GM23248 (cell line): ENCODE measurements around the gene DDB1. TPM values are rescaled to one million over a fixed set of nuclear protein-coding genes. Genes with fewer than 3 reads are reported as not detected.

Experiments used
- DNase-seq: peaks from one replicate; pipeline ENCODE4 v3.0.0-alpha.2; 2015
- H2AFZ ChIP-seq: fragments of 200-600 bp; sonication (generic); 2 replicates; pipeline ENCODE4 v1.6.1; 2016; ENCODE audit warnings: antibody characterized with exemption
- H3F3A ChIP-seq: fragments of 200-600 bp; sonication (generic); 2 replicates; pipeline ENCODE4 v1.6.1; 2016; ENCODE audit warnings: mild to moderate bottlenecking, antibody characterized with exemption, mixed run types; ENCODE audit not compliant: insufficient read depth
- H3K27ac ChIP-seq: fragments of 200-600 bp; sonication (generic); 2 replicates; pipeline ENCODE4 v1.5.1; 2016; ENCODE audit warnings: mild to moderate bottlenecking
- H3K27me3 ChIP-seq: fragments of 200-600 bp; sonication (generic); replicated peaks from 2 replicates; pipeline ENCODE4 v1.6.1; 2016; ENCODE audit warnings: mild to moderate bottlenecking; ENCODE audit not compliant: insufficient read depth
- H3K36me3 ChIP-seq: fragments of 200-600 bp; sonication (generic); 2 replicates; pipeline ENCODE4 v1.6.1; 2016; ENCODE audit warnings: low read depth, mild to moderate bottlenecking
- H3K4me1 ChIP-seq: fragments of 200-600 bp; sonication (generic); 2 replicates; pipeline ENCODE4 v1.6.1; 2016; ENCODE audit warnings: mild to moderate bottlenecking; ENCODE audit not compliant: insufficient read depth
- H3K4me2 ChIP-seq: fragments of 200-600 bp; sonication (generic); one replicate; pipeline ENCODE4 v1.6.1; 2016; ENCODE audit warnings: mild to moderate bottlenecking; ENCODE audit not compliant: unreplicated experiment
- H3K4me3 ChIP-seq: fragments of 200-600 bp; sonication (generic); 2 replicates; pipeline ENCODE4 v1.5.1; 2016; ENCODE audit warnings: mild to moderate bottlenecking
- H3K79me2 ChIP-seq: fragments of 200-600 bp; sonication (generic); 2 replicates; pipeline ENCODE4 v1.6.1; 2016; ENCODE audit warnings: mild to moderate bottlenecking; ENCODE audit not compliant: insufficient read depth
- H3K9ac ChIP-seq: fragments of 200-600 bp; sonication (generic); 2 replicates; pipeline ENCODE4 v1.6.1; 2016; ENCODE audit warnings: mild to moderate bottlenecking
- H3K9me2 ChIP-seq: fragments of 200-600 bp; sonication (generic); 2 replicates; pipeline ENCODE4 v1.6.1; 2016; ENCODE audit warnings: mixed run types, mild to moderate bottlenecking, moderate library complexity; ENCODE audit not compliant: insufficient read depth
- H3K9me3 ChIP-seq: fragments of 200-600 bp; sonication (generic); one replicate; pipeline ENCODE4 v1.6.1; 2017; ENCODE audit warnings: low read depth
- H4K20me1 ChIP-seq: fragments of 200-600 bp; sonication (generic); 2 replicates; pipeline ENCODE4 v1.6.0; 2016; ENCODE audit not compliant: insufficient read depth
- EZH2 ChIP-seq: fragments of 200-600 bp; sonication (generic); IDR thresholded peaks from 2 replicates; pipeline ENCODE4 v1.6.1; 2018; ENCODE audit warnings: antibody characterized with exemption, mild to moderate bottlenecking; ENCODE audit not compliant: insufficient read depth, poor library complexity, severe bottlenecking
- EZH2phosphoT487 ChIP-seq: fragments of 200-600 bp; sonication (generic); IDR thresholded peaks from 2 replicates; pipeline ENCODE4 v1.6.1; 2018; ENCODE audit warnings: antibody characterized with exemption, moderate library complexity, mild to moderate bottlenecking, low read depth; ENCODE audit not compliant: insufficient read depth
- whole genome bisulfite sequencing, 2 experiments: methylation state at CpG; one replicate each; pipeline ENCODE4 v1.1.6; 2015 to 2017; ENCODE audit warnings: low lambda C conversion rate in 2 of 2, low coverage in 1 of 2; ENCODE audit errors: missing lambda C conversion rate in 2 of 2; 5-methylcytosine and 5-hydroxymethylcytosine counted together
- in situ Hi-C: fragments of 300-500 bp; cut with MboI; formaldehyde crosslinking; loops from 2 replicates; pipeline ENCODE4 v1.15.0; 2020
- polyA plus RNA-seq: library from polyadenylated mRNA; unstranded; fragments of >200 nt; fragmentation: Nextera tagmentation; extraction: Ambion mirVana; gene quantifications from 2 replicates; pipeline ENCODE4 v1.2.1, GENCODE V29; 2016
- total RNA-seq: library from RNA; depleted of rRNA; stranded (reverse); fragments of >200 nt; shearing (Covaris generic); gene quantifications from 2 replicates; pipeline ENCODE4 v1.2.3, GENCODE V29; 2014

Gene DDB1
- total and polyA plus RNA-seq, 2 experiments from 2014 or later: 160 to 252 TPM

DNA sequence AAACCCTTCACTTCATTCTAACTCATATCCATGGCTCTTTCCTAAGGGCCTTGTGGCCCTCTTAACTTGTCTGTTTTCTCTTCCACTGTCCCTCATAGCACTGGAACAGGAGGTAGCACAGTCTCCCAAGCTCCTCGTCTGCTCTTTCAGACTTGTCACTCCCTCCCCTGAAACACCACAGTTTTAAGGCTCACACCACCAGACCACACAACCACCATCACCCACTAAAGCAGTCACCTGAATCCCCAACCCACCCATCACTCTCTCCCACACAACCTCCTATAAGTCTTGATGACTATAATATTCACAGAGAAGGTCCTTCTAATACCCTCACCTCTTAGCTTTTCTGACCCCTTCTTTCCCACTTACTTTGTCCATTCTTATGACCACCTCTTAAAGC is 26.7 kb downstream of the DDB1 start:
- peaks cover 76% of the 10 kb centered on the region for H3K36me3 ChIP-seq
- in situ Hi-C loops: no loop called here
- WGBS, 2 experiments: 67 to 70% methylated on average over 1 of the region's 1 CpG

DNA sequence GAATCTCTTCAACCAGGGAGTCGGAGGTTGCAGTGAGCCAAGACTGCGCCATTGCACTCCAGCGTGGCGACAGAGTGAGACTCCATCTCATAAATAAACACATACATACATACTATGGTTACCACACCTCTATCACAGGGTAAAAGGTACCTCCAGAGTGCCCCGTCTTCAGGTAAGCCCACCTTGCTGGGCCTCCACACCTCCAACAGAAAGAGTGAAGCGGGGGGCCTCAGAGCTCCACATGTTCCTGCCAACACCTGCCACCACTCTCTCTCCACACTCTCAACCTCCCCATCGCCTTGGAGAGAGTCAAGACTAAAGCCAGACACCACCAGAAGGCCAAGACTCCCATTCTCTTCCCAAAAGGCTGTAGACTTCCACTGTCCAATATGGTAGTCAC is 27.5 kb downstream of the DDB1 start:
- Histone ChIP-seq H4K20me1 (no peaks in the 10 kb centered on the region; the same call in 1 of the 2 replicates), H3K27me3 (no peaks in the 10 kb centered on the region), H3F3A (peaks cover 17% of the 10 kb centered on the region), H3K27ac (no peak overlapping the region), H3K79me2 (peaks cover 23% of the 10 kb centered on the region), H3K9me2 (no peaks in the 10 kb centered on the region), H3K9ac (no peak overlapping the region), H3K4me1 (no peaks in the 10 kb centered on the region), H3K4me2 (no peak overlapping the region), H3K9me3 (no peaks in the 10 kb centered on the region), H3K4me3 (no peak overlapping the region), H2AFZ (no peak overlapping the region), H3K36me3 (peaks cover 76% of the 10 kb centered on the region)
- TF ChIP-seq EZH2phosphoT487 (no peak), EZH2 (no peak)
- 91 to 95% methylated on average over 7 of the region's 7 CpGs for WGBS, 2 experiments
- no peak for DNase-seq
- in situ Hi-C loops: no loop called here

More for the DNA sequence above, 26.7 kb downstream of the DDB1 start:
- H3K27me3 ChIP-seq: no peaks in the 10 kb centered on the region
- H3K4me1 ChIP-seq: no peaks in the 10 kb centered on the region
- H3K9me3 ChIP-seq: no peaks in the 10 kb centered on the region
- DNase-seq: no peak
- no peak overlapping the region for H2AFZ ChIP-seq
- H3F3A ChIP-seq: peaks cover 9% of the 10 kb centered on the region; the same call in 1 of the 2 replicates
- H3K27ac ChIP-seq: no peak overlapping the region
- H3K9me2 ChIP-seq: no peaks in the 10 kb centered on the region
- no peak overlapping the region for H3K9ac ChIP-seq
- H3K79me2 ChIP-seq: peaks cover 23% of the 10 kb centered on the region
- TF ChIP-seq EZH2phosphoT487: no peak
- no peak for TF ChIP-seq EZH2
- no peak overlapping the region for H3K4me2 ChIP-seq
- H3K4me3 ChIP-seq: no peak overlapping the region
- no peaks in the 10 kb centered on the region; the same call in 1 of the 2 replicates for H4K20me1 ChIP-seq

DNA sequence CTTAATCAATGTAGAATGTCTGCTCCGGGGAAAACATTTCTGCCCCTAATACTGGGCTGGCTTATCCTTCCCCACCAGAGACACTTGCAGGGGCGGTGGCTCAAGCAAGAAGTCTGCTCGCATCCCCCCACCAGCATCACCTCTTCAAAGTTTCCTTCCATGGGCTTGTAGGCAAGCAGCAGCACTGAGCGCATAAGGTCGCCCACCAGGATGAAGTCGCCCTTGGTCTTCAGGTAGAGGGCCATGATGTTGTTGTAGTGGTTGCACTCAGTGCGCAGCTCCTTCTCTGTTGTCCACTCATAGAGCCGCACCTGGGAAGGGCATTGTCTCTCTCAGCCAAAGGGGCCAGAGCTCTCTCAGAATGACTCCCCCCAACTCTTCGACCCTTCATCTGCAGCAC is 29.2 kb downstream of the DDB1 start:
- H3K9me3 ChIP-seq: no peaks in the 10 kb centered on the region
- H3K36me3 ChIP-seq: peaks cover 76% of the 10 kb centered on the region
- H3K27me3 ChIP-seq: no peaks in the 10 kb centered on the region

DNA sequence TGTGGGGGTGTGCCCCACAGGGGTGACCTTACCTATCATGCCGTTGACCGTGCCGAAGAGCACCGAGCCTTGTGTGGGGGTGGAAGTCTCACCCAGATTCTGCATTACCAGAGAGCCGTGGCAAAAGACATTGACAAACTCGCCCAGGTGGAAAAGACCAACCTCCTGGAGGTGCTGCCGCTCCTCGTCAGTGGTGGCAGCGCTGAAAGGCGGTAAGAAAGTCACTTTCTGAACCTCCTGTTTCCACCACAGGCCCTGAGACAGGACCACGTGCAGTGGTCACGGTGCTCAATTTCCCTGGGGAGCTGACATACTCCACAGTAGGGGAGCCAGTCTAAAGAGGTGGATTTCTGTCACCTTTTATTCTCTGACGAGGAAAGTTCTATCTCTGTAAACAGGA is 30.4 kb downstream of the DDB1 start:
- Histone ChIP-seq H3K9me2 (no peaks in the 10 kb centered on the region), H3K27ac (no peak overlapping the region), H3K9me3 (no peaks in the 10 kb centered on the region), H3K4me2 (no peak overlapping the region), H3K79me2 (0 out of 2 replicates have a peak, but pooled peaks cover 6% of the 10 kb centered on the region), H4K20me1 (no peaks in the 10 kb centered on the region; the same call in 1 of the 2 replicates), H3K27me3 (no peaks in the 10 kb centered on the region), H3K4me1 (peaks cover 14% of the 10 kb centered on the region), H3K36me3 (peaks cover 66% of the 10 kb centered on the region), H3K4me3 (no peak overlapping the region), H2AFZ (no peak overlapping the region), H3F3A (peaks cover 45% of the 10 kb centered on the region), H3K9ac (no peak overlapping the region)
- in situ Hi-C loops: no loop called here
- no peak for DNase-seq
- WGBS, 2 experiments: 87 to 88% methylated on average over 13 of the region's 13 CpGs
- TF ChIP-seq EZH2phosphoT487: no peak
- no peak for TF ChIP-seq EZH2

More for the DNA sequence above, 29.2 kb downstream of the DDB1 start:
- Histone ChIP-seq H3F3A (peaks cover 33% of the 10 kb centered on the region), H2AFZ (no peak overlapping the region), H4K20me1 (no peaks in the 10 kb centered on the region; the same call in 1 of the 2 replicates), H3K9ac (no peak overlapping the region), H3K4me3 (no peak overlapping the region), H3K4me2 (no peak overlapping the region), H3K27ac (no peak overlapping the region), H3K4me1 (peaks cover 3% of the 10 kb centered on the region), H3K79me2 (peaks cover 11% of the 10 kb centered on the region), H3K9me2 (no peaks in the 10 kb centered on the region)
- DNase-seq: no peak
- 93 to 96% methylated on average over 9 of the region's 9 CpGs for WGBS, 2 experiments
- in situ Hi-C loops: no loop called here
- no peak for TF ChIP-seq EZH2
- no peak for TF ChIP-seq EZH2phosphoT487

DNA sequence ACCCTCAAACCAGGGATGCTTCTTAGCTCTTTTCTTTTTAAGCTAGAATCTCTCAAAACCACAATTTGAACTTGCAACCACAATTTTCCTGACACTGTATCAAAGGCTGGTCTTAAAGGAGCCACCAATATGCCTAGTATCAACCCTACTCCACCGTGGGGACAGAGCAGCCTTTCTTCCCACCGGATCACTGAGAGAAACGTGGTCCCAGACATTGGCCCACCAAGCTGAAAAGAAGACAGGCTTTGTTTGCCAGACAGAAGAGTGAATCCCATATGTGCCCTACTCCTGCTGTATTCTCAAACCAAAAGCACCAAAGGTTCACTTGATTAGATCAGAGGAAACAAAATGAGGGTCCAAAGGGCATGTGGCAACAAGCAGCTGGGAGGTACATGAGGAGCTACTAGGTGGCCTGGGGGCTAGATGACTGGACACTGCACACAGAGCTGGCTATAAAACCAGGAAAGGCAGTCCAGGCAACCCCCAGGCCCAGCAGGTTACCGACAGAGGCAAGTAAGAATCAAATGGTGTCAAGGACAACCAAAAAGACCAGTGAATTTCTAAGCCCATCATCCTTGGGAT is 34.2 kb downstream of the DDB1 start:
- H3K4me2 ChIP-seq: peak overlapping the region; percentile 63
- DNase-seq: peak; percentile 19

More for the DNA sequence above, 34.2 kb downstream of the DDB1 start:
- peaks cover 61% of the 10 kb centered on the region for H3F3A ChIP-seq
- H3K27me3 ChIP-seq: no peaks in the 10 kb centered on the region
- TF ChIP-seq EZH2 (no peak), EZH2phosphoT487 (no peak)
- no peak overlapping the region for H2AFZ ChIP-seq
- H4K20me1 ChIP-seq: no peaks in the 10 kb centered on the region
- in situ Hi-C loops: no loop called here
- H3K79me2 ChIP-seq: no peaks in the 10 kb centered on the region
- H3K9me2 ChIP-seq: no peaks in the 10 kb centered on the region
- no peaks in the 10 kb centered on the region for H3K9me3 ChIP-seq
- H3K4me3 ChIP-seq: no peak overlapping the region
- H3K9ac ChIP-seq: peak overlapping the region; percentile 39
- H3K27ac ChIP-seq: peak overlapping the region; percentile 91
- peaks cover 41% of the 10 kb centered on the region for H3K36me3 ChIP-seq
- 94 to 100% methylated on average over 4 of the region's 4 CpGs for WGBS, 2 experiments
- peaks cover 26% of the 10 kb centered on the region for H3K4me1 ChIP-seq
